NCI-H2081 treated with DMSO at 0.1 percent for 48 hours (cell line): ENCODE results near the gene GPR39.

Source experiments
- DNase-seq: peaks from one replicate; lab custom pipeline; 2025; lab: John Stamatoyannopoulos, UW

GPR39 gene

DNA sequence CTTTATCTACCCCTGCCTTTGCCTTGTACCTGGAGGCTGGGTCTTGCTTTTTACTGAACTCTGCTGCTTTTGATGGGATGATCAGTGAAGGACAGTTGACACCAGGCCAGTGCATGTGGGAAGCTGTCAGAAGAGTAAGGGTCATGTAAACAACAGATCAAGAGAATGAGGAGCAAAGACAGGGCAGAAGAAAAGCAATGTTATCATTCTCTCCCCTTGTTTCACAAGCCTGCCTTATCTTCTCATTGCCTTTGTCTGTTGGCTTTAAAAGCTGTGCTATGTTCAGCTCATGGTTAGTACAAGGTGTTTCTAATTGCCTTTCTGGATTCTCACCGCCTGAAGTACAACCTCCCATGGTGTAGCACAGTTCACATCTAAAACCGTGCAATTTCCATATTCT, 225.8 kb downstream of the GPR39 start:
- DNase-seq: no peak

DNA sequence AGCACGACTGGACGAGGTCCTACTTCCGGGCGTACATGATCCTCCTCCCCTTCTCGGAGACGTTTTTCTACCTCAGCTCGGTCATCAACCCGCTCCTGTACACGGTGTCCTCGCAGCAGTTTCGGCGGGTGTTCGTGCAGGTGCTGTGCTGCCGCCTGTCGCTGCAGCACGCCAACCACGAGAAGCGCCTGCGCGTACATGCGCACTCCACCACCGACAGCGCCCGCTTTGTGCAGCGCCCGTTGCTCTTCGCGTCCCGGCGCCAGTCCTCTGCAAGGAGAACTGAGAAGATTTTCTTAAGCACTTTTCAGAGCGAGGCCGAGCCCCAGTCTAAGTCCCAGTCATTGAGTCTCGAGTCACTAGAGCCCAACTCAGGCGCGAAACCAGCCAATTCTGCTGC, 228.6 kb downstream of the GPR39 start:
- DNase-seq: no peak

DNA sequence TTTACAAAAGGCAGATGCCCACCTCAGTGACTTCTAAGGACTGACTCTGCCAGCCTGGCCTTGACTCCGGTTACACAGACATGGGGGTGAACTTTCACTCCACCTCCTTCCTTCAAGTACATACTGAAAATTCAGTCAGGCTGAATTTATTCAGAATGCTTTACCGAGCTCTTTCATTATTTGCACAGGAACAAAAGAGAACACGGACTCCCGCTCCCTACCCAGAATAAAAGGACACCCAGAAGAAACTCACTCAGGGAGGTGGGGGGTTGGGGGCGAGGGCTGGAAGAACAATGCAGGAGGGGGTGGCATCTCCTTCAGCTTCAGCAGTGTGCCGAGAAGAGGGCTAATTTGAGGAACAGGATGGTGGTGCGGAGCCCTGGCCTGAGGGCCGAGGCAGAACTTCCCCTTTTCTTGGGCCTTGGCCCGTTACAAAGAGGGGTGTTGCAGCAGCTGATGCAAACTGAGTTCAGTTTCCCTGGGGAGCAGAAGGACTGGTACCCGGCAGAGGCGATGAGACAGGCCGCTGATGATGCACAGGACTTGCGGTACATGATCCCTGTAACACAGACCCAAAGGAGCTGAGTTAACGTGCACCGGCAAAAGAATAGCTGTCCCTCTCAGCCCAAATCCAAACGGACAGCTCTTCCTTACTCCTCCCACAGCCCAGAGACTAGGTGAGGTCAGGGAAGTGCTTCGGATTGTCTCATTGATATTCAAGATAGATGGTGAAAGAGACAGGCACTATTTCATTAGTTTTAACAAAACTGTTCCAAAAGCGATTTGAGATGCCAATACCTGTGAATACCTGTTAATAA, 229.3 kb downstream of the GPR39 start:
- no peak for DNase-seq

DNA sequence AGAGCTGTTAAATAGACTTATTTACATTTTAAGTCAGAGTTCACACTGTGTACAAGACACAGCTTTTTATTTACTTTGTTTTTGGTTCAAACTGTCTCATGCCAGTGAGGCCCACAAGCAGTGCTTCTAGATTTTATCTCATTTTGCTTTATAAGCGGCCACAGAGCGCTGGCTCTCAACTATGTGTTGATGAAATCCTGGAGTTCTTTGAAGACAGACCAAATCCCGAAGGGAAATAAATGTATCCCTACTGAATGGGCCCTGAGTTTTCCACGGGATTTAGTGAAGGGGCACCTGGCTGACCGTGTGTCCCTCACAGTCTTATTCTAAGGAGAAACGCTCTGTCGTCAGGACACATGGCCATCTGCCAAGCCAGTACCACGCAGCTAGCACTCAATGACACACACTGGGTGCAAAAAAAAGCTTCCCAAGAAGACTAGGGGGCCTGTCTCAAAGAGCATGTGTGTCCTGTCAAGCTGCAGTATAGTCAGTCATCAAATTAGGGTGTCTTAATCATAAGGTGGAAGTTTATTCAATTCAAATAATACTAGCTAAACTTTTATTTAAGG, 230.0 kb downstream of the GPR39 start:
- no peak for DNase-seq

DNA sequence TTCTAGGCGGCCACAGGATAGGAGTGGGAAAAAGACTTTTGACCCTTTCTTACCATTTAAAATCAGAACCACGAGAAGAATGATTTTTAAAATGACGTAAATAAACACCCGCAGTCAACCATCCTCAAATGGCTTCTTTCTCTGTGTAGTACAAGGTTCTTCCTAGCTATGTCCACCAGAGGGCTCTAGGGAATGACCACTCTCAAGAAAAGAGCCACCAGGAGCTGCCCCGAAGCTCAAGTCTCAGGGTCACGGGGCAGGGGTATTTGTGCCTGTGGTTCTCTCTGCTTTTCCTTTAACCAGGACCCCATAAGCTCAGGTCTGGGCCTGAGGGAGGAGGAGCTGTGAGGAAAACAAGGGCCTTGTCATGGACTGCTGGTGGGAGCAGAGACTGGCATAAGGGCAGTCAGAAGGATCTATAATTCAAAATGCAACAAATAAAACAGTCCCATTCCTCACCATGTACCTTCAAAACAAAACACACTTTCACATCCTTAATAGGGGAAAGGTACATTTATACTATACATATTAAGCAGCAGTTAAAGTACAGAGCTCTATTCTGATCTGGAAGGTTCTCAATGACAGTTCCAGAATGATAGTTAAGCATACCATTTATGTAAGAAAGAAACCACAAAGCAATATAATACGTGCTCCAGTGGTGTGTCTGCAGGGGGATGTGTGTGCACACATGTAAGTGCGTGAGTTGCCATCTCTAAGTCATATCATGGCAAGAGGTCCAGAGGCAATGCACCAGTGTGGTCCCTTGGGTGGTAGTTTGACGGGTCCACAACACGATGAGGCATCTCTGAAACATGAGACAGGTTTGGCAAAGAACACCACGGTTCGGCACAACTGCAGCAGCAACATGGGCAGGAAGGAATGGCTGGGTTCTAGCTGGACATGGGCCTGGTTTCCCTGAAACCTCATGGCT, 234.8 kb downstream of the GPR39 start:
- no peak for DNase-seq

DNA sequence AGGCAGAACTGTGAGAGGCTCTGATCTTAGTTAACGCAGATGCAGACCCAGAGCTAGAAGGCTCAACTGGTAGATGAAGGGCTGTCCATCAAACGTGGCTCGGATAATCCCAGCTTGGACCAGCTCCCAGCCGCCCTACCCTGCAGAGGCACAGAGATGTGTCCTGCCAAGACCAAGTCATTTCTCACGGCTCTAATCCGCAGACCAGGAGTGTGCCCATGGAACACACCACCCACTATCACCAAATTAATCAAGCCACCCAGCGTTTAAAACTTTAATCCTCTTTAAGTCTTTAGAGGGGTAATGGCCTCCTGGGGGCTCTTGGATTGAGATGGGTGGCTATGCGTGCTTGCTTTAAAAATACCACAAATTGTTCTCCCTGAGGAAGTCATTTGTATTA, 235.9 kb downstream of the GPR39 start:
- no peak for DNase-seq

DNA sequence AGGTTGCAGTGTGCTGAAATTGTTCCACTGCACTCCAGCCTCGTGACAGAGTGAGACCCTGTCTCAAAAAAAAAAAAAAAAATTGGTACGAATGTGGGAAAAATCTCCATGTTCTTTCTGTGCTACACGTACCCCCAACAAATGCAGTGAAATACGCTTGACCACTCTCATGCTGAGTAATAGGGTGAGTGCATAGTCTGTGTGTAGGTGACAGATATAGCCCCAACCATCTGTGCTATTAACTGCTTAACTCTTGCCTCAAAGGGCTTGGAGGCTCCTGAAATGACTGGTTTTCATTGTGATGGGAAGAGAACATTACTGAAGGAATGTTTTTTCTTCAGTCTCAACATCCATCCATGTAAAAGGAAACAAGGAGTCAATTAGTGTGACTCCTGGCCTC, 237.7 kb downstream of the GPR39 start:
- no peak for DNase-seq

DNA sequence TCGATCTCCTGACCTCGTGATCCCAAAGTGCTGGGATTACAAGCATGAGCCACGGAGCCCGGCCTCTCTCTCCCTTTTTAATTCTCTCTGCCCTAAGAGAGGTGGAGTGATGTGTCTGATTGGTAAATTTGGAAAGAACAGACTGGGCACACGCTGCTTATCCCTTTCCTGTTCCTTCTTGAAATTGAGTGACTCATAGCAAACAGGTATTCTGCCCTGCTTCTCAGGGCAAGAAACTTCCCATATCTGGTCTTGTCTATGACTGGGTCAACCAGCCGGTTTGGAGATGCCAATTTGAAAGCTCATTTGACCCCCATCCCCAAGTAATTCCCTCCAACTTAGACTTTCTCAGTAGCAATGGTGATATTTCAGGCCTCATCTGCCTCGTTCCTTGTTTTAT, 238.4 kb downstream of the GPR39 start:
- no peak for DNase-seq

DNA sequence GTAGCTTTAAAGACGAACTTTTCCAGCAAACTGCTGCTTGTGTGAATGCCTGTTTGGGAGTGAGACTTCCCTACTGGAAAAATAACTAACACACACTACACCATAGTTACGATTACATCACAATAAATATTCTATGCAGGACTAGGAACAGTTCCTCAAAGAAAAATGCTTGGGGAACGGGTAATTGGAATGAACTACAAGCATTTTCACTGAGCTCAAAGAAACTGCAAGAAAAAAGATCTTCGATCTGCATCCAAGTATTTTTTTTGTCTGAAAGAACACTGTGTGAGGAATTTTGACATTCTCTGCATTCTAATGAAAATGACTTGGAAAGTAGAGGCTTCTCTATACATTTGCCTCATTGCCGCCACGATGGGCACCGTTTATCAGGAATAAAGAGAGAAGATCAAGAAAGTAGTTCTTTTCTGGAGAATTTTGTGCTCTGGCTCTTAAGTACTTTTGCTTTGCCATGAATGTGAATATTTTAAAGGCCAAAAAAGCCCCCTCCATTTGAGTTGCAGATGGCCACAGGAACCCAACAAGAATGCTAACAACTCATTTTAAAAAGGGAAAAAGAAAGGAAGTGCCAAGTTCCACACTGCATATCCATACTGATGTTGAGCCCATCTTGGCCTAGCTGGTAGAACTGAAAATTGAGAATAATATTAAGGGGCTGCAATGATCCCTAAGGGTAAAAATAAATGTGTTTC, 239.8 kb downstream of the GPR39 start:
- DNase-seq: no peak

DNA sequence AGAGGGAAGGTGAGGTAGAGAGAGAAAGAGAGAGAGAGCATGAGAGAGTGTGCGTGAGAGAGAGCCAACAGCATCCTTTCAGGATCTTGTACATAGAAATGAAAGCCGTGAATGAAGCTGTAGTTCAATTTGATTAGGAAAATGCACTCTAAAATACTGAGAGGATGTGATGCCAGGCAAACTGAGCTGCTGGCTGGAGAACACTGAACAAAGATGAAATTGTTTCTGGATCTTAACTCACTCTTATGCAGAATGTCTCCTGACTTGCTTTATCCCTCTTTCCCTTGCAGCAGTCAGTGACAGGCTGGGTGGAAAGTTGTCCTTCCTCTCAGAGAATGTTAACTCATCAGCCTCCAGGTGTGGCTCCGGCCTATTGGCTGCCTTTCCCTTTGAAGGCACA, 242.7 kb downstream of the GPR39 start:
- no peak for DNase-seq

DNA sequence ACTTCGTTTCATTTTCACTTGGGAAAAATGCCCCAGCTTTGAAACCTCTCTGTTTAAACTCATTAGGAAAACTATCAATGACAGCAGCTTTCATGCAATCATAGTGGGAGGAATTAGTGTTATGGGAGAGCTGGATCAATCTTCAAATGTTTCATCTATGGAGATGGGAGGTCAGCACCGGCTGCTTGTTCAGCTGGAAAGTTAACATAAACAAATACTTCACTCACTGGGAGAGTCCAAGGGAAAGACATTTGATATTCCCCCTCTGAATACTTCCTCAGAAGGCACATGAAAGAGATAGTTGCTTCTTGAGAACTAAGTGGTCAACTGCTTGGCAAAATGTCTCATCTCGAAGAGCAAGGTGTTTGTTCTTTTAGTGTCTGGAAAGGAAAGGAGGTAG, 246.1 kb downstream of the GPR39 start:
- DNase-seq: no peak

DNA sequence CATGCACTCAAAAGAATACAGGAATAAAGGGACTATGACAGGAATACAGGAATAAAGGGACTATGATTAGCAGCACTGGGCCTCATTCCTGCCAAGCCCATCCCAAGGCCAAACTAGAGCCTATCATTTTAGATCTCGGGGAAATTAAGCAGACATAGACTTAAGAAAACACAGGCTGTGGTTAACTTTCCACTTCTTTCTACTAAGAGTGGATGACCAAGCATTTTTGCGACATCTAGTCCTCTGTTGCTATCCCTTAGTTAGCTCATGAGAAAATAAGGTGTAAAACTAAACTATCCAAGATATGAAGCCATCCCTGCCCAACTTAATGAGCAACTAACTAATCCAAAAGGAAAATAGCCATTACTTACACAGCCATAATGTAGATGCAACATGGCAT, 247.5 kb downstream of the GPR39 start:
- no peak for DNase-seq

DNA sequence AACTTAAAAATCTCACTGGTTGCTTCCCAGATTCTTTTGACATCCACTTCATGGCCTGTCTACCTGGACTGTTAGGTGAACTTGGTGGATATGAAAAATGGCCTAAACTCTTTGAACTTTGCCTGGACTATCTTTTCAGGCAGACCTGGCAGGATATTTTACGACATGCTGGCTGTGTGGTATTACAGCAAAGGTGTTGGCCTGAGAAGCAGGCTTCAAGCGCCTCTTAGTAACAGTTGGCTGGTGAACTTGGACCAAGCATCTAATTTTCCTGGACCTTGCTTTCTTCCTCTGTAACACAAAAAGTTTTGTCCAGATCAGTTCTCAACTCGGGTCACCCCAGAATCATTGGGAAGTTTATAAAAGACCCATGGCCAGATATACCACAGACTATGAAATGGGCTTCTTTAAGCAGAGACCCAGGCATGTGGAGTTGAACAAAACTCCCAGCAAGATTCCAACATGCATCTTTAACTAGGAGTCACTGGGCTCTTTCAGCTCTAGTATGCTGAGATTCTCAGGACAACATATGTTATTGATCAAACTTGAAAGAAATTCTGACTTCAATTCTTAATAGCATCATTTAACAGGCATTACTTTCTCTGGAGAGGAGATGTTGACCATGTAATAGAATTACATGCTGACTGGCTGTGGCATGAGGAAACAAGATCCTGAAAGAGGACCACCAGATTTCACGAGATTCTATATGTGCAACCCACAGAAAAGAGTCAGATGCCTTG, 249.0 kb downstream of the GPR39 start:
- no peak for DNase-seq

DNA sequence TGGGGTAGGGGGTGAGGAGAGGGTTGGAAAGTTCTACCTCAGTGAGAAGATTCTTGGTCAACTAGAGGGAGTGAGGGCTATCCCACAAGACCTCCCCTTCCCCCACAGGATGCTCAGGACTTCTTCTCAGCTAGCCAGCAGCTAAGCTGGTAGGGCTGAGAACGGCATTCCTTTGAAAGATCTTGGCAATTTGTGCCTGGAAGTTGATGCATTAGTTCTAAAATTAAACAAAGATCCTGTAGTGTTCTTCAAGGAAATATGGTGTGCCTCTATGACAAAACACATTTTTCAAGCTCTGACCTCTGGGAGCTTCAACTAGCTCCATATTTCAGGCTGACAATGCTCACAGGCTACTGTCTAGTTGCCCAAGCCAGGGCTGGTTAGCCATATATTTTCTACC, 251.1 kb downstream of the GPR39 start:
- DNase-seq: no peak

DNA sequence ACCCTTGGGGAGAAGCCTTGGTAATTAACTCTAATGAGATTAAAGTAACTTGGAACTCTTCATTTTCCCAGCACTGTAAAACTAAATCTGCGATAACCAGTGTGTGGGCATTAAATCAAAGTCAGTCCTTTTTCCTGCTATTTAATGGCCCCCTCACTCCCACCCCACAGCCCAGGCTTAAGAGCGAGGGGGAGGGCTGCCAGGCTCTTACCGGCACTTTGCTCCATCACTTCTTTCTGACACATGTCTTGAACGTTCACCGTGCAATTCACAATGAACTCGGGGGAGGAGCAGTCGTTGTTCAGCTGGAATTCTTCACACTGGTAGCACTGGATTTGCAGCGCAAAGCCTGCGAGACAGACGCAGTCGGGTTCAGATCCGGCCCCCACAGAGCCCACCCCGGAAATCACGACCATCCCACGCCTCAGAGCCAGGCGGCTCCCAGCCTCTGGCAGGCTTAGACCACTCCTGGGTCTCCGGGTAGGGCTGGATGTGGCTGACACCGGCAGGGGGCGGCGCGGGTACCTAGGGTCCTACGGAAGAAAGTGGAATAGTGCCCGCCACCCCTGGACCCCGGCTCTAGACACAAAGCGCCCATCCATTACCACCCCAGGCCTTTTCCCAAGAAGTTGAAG, 251.7 kb downstream of the GPR39 start:
- no peak for DNase-seq

DNA sequence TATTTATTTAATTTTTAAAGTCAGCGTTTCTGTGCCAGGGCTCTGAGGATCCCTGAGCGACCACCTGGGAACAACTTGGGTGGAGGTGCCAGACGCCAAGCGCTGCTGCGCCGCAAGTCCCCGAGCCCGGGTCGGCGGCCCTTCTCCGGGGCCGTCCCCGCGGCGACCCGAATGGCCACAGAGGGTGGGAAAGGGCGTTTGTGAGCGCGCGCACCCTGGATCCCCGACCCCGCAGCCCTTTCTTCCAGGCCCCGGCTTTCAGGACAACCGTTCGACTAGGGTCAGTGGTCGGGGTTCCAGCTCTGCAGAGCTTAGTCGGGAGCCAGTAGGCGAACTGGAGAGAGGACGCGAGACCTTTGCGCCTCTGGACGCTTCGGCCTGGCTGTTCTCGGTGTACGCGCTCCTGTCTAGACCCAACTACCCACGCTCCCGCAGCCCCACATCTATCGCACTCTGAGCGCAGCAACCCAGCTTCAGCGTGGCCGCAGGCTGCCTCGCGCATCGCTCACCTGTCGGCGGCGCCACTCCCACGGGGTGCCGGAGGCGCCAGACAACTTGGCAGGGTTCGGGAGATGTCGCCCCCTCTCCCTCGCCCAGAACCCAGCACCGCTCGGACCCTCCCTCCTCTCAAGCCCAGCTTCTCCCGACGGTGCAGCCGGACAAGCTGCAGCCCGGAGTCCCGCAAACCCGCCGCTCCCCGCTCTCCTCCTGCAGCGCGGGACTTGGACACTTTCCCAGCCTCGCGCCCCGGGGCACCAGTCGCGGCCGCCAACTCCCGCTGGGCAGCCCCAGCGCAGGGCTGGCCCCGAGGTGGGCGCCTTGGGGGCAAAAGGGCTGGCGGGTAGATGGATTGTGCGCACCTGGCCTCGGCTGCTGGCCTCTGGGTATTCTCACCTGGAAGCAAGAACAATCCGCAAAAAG, 252.6 kb downstream of the GPR39 start:
- DNase-seq: no peak

DNA sequence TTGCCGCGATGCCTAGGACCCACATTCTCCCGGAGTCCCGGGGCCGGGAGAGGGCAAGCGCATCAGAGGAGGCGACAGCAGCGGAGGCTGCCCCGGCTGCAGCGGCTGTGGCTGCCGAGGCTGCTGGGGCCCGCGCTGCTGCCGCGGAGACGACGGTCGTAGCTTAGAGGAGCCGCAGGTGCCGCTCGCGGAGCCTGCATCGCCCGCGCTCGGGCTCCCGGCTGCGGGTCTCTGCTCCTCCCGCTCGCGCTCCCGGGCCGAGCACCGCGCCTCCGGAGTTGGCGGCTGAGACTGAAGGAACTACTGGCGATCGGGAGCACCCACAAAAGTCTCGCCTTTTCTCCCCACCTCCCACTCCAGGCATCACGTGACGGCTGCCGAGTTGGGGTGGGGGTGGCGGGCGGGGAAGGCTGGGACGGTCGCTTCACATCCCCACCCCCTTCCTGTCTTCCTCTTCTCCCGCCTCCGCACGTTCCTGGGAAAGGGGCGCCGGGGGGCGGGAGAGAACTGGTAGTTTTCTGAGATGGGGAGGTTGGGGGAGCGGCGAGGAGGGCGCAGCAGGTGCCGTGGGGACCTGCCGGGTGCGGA, 253.4 kb downstream of the GPR39 start, which contains the start of gene LYPD1:
Gene LYPD1 (minus strand): TSS at position 298 of the 588 bp plus-strand sequence. CDS start 273 bp downstream, at position 25.
- DNase-seq: no peak

DNA sequence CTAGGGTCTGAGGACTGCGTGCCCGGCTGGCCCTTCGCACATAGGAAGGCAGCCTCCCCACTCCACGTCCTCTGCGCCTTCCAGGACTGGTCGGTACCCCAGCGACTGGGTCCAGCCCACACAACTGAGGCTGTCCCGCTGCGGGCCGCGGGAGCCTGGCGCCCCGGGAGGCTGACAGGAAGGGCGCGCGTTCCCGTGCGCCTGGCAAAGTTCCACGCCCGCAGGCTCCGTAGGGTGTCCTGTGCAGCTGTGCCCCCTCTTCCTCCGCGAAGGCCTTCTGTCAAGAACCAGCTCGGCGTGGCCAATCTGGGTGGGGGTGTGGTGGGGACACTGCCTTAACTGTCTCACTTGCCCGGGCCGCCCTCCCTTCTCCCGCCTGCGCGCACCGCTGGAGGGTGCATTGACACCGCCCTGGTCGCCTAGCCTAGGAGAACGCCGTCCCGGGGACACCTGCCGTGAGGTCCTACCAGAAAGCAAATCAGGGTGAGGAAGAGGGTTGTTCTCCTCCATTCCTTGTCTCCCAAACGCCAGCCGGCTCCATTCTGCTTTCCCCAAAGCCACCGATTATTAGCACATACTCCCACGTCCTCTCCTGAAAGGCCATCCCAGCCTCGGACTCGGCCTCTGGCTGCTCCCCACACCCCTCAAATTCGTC, 254.0 kb downstream of the GPR39 start:
- no peak for DNase-seq
